ENCODE data around the gene COA4.

Gene COA4

GRCh38 chr11:73866095-73866579 lies 10.5 kb downstream of the COA4 start:
- no peak for DNase-seq (ENCODE audit: low spot score)

- no peak for DNase-seq (ENCODE audit: low spot score)
Observed at GRCh38 chr11:73862986-73863385, 13.7 kb downstream of the COA4 start.

DNA sequence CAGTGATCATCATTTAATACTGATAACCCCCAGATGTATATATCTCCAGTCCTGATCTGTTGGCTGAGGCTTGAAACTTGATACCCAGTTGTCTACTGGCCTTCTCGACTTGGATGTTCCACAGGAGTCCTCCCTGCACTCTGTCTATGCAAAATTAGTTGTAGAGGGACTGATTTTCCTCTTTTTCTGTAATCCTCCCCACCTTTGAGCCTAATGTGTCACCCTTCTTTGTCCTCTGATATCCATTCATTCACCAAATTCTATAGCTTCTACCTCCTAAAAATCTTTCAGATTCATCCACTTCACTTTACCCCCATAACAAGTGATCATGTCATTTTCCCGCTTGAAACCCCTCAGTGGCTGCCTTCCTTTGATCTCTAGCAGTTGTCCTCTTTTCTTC lies 16.4 kb downstream of the COA4 start:
- no peak for DNase-seq (ENCODE audit: low spot score)

GRCh38 chr11:73859671-73860070 lies 17.0 kb downstream of the COA4 start:
- DNase-seq (ENCODE audit: low spot score), result no peak

DNA sequence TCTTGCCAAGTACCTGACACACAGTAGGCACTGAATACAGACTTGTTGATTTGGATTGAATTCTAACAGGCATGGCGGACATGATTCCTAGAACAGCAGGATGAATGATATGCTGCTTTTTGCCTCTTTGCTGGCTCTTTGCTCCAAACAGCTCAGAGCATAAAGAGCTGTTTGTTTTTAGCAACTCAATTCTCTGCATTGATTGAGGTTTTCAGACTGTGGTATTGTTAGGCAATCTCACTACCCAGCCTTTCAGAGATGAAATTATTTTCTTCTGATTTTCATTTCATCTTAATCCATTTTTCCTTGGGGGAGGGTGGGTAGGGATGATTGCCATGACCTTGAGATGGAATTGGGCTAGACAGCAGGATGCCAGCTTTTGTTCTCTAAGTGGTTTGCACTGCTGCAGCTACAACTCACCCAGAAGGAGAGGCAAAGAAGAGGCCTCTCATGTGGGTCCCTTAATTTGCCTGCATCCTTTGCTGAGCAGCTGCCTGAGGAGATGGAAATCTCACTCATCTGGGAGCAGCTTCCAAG lies 20.5 kb downstream of the COA4 start:
- no peak for DNase-seq (ENCODE audit: low spot score)

DNA sequence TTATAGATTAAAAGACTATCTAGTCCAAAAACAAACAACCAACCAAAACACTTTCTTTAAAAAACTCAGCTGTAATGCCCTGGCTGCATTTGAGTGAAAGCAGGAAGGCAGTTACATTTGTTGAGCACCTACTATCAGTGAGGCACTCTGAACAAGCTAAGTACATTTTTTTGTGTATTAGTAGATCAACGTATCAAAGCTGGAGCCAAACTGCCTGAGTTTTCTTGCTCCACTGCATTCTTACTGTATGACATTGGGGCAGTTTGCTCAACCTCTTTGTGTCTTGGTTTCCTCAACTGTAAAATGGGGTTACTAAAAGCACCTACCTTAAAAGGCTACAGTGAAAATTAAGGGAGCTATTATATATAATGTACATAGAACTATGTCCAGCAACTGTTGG lies 22.0 kb downstream of the COA4 start:
- DNase-seq (ENCODE audit: low spot score), result no peak

DNA sequence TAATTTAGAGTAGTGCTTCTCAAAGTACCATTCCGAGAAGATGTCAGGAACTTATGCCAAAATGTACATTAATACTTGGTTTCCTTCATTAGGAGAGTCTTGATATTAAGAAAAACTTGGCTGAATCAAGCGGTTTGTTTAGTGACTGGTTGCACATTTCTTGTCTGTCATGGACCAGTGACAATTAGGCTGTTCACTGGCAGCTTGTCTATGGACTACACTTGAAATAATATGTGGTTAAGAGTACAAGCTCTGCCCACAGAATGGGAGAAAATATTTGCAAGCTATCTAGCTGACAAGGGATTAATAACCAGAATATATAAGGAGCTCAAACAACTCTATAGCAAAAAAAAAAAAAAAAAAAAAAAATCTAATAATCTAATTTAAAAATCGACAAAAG lies 24.6 kb downstream of the COA4 start:
- no peak for DNase-seq (ENCODE audit: low spot score)

DNA sequence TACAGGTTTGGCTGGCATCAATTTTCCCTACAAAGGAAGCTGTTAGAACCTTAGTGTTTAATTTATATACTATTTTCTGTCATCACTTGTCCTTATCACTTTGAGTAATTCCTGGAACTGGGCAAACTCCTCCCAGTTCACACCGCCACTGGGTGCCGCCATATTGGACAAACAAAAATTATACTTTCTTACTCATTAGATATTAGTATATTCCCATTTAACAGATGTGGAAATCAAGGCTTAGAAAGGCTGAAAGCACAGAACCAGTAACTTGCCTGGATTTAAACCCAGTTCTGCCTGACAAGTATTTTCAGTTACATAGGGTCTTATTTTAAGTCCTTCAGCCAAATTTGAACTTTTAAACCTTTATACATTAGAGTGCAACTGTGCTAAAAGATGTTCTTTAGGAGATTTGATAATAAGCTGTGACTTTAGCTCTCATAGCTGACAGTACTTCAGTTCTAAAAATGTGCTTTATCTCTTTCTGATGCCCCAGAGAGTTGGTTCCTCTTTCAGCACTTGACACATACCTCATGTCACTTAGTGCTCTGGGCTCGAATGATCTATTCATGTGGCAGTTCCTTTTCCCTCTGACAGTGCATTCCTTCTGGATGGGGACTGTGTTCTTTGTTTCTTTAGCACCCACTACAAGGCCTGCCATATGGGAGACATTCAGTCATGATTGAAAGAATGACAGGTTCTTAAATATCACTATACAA lies 25.4 kb downstream of the COA4 start:
- DNase-seq (ENCODE audit: low spot score), result no peak

DNA sequence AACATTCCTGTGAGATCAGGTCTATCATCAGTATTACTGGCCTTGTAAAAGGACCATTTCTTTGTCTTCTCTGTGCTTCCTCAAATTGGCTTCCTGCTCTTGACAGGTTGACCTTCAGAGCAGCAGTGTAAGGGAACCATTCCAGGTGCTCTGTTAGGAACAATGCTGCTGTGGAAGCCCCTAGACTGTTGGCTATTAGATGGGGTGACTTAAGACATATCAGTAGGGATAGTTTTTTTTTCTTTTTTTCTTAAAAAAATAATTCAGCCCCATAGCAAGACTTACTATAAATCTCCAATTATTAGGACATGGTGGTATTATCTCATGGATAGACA lies 37.6 kb downstream of the COA4 start:
- DNase-seq (ENCODE audit: low spot score), result no peak

GRCh38 chr11:73838443-73839122 lies 38.1 kb downstream of the COA4 start:
- DNase-seq (ENCODE audit: low spot score), result no peak

DNA sequence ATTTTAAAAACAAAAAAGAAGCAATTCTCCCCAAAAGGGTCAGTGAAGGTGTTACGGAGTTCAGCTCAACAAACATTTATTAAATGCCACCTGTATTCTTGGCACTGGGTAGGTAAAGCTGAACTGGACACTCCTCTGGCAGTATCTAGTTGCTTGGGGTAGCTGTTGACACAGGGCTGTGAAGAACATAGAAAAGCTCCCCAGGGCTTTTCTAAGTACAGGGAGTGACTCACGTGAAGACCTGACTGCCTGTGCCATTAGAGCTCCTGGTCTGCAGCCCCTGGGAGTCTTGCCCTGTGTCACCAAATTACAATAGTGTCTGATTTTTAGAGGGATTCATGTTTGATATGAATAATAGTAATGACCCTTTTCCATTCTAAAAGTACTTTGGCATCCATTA lies 43.6 kb downstream of the COA4 start:
- DNase-seq (ENCODE audit: low spot score), result no peak

DNA sequence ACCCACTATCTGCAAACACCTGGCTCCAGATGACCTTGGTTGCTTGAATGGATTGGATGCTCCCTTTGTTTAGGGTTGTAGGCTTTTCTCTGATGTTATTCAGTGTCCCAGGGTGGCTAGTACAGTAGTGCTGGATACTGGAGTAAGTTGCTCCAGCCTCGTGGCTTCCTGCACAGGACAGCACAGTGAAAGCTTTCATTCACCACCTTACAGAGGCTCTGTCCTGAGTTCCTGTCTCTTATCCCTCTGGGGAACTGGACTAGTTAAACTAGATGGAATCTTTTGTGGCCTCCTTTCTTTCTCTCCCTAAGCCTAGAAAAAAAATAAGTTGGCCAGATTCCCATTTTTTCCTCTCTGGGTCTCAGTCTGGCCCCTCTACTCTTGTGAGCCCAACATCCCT lies 46.4 kb downstream of the COA4 start:
- no peak for DNase-seq (ENCODE audit: low spot score)
